GM12878 (cell line): Measurements from ENCODE around the gene ABHD2. TPM values are rescaled to one million over a fixed set of nuclear protein-coding genes. Genes with fewer than 3 reads are reported as not detected.

Source experiments
- BCL11A ChIP-seq: IDR thresholded peaks from 2 replicates; pipeline ENCODE4 v1.6.1; 2011; ENCODE audit warnings: low read depth, low read length
- EED ChIP-seq: sonication (generic); IDR thresholded peaks from 2 replicates; pipeline ENCODE4 v1.6.1; 2016; ENCODE audit warnings: antibody characterized with exemption, low read depth
- FOS ChIP-seq: IDR thresholded peaks from 3 replicates; pipeline ENCODE4 v1.6.1; 2011; ENCODE audit warnings: borderline replicate concordance; ENCODE audit not compliant: insufficient read length; ENCODE audit errors: extremely low read depth
- GATAD2B ChIP-seq: fragments of 450-650 bp; conservative IDR thresholded peaks from 2 replicates; pipeline ENCODE4 v1.6.1; 2017; ENCODE audit warnings: low read depth, mild to moderate bottlenecking, moderate library complexity
- HDAC2 ChIP-seq: fragments of 200-600 bp; sonication (generic); IDR thresholded peaks from 2 replicates; pipeline ENCODE4 v1.6.1; 2017
- HSF1 ChIP-seq: fragments of 150-350 bp; IDR thresholded peaks from 2 replicates; pipeline ENCODE4 v1.6.1; 2014; ENCODE audit warnings: mild to moderate bottlenecking, low read depth, low read length
- JUND ChIP-seq: IDR thresholded peaks from 2 replicates; pipeline ENCODE4 v1.6.1; 2012; ENCODE audit warnings: low read depth, mild to moderate bottlenecking, low read length, improper control_type of control experiment, moderate library complexity
- MTA2 ChIP-seq: fragments of 450-650 bp; IDR thresholded peaks from 2 replicates; pipeline ENCODE4 v1.6.1; 2016; ENCODE audit warnings: low read depth, mild to moderate bottlenecking, moderate library complexity
- NFXL1 ChIP-seq: fragments of 450-650 bp; IDR thresholded peaks from 2 replicates; pipeline ENCODE4 v1.6.1; 2017; ENCODE audit warnings: antibody characterized with exemption, mild to moderate bottlenecking, borderline replicate concordance
- POLR2A ChIP-seq: IDR thresholded peaks from 2 replicates; pipeline ENCODE4 v1.6.1; 2011; ENCODE audit warnings: low read depth, mild to moderate bottlenecking, low read length
- POLR2AphosphoS5 ChIP-seq: IDR thresholded peaks from 2 replicates; pipeline ENCODE4 v1.6.1; 2011; ENCODE audit warnings: mild to moderate bottlenecking, low read length, inconsistent platforms
- REST ChIP-seq: IDR thresholded peaks from 2 replicates; pipeline ENCODE4 v1.6.1; 2012; ENCODE audit warnings: mild to moderate bottlenecking, low read depth, low read length
- SKIL ChIP-seq: fragments of 450-650 bp; IDR thresholded peaks from 2 replicates; pipeline ENCODE4 v1.6.1; 2017; ENCODE audit warnings: mild to moderate bottlenecking, low read depth, inconsistent platforms; ENCODE audit not compliant: poor library complexity, severe bottlenecking
- TCF7 ChIP-seq: IDR thresholded peaks from 2 replicates; pipeline ENCODE4 v1.6.1; 2014; ENCODE audit warnings: antibody characterized with exemption, borderline replicate concordance
- ZBTB11 ChIP-seq: fragments of 450-650 bp; formaldehyde crosslinking; IDR thresholded peaks from 2 replicates; pipeline ENCODE4 v1.5.0; 2022; ENCODE audit warnings: mild to moderate bottlenecking, missing genetic modification characterization
- ZBTB33 ChIP-seq: fragments of 450-650 bp; IDR thresholded peaks from 2 replicates; pipeline ENCODE4 v1.6.1; 2017; ENCODE audit warnings: mild to moderate bottlenecking
- ZZZ3 ChIP-seq: IDR thresholded peaks from 2 replicates; pipeline ENCODE4 v1.6.1; 2011; ENCODE audit warnings: low read depth; ENCODE audit not compliant: control insufficient read depth, insufficient read length
- polyA plus RNA-seq, 11 experiments: library from polyadenylated mRNA; depleted of rRNA in 4 of 11; unstranded in 6 of 11; stranded (reverse) in 5 of 11; fragments of >200 nt; fragmentation: Nextera tagmentation in 4 of 11; fragmentation: Illumina TruSeq in 1 of 11; extraction: Ambion mirVana in 4 of 11; extraction: Trizol in 1 of 11; gene quantifications; 1 replicate in 1 of 11; 2 replicates in 10 of 11; pipeline versions ENCODE4 v1.2.1 to v1.2.3, GENCODE V29; 2011 to 2016; ENCODE audit warnings: inconsistent platforms in 2 of 11, missing spikeins in 2 of 11, low read depth in 1 of 11
- total RNA-seq, 4 experiments: library from RNA; depleted of rRNA in 3 of 4; stranded (reverse); fragments of >200 nt in 3 of 4; fragmentation: Illumina TruSeq in 1 of 4; extraction: Trizol in 1 of 4; gene quantifications; 2 replicates each; pipeline versions ENCODE4 v1.2.1 to v1.2.3, GENCODE V29; 2013 to 2021

Gene ABHD2
- total and polyA plus RNA-seq, 10 of the 15 experiments (the other 5 are each of a cell fraction or from before 2014, with no cell fraction given): 1.2 to 33.6 (median 20.4) TPM

GRCh38 chr15:89243691-89244573, 155.7 kb downstream of the ABHD2 start, which contains the start of gene FANCI (continued):
- TF ChIP-seq ZBTB33 (no peak), MTA2 (no peak), FOS (no peak), NFXL1 (no peak), EED (0 out of 2 replicates have a peak, but pooled peaks have one; percentile 11), ZZZ3 (no peak), JUND (peak; percentile 96), HSF1 (no peak), TCF7 (no peak), REST (no peak), ZBTB11 (CRISPR knock-in tag) (no peak), HDAC2 (peak; percentile 94; the same call in 1 of the 2 replicates), POLR2AphosphoS5 (0 out of 2 replicates have a peak, but pooled peaks have one; percentile 48), SKIL (no peak), POLR2A (peak; percentile 80), GATAD2B (peak; percentile 50; the same call in 1 of the 2 replicates), BCL11A (no peak)
